K562 (cell line): ENCODE measurements around the gene OR2C1. TPM values are rescaled to one million over a fixed set of nuclear protein-coding genes. Genes with fewer than 3 reads are reported as not detected.

Experiments
- EWSR1 ChIP-seq: fragments of 450-650 bp; IDR thresholded peaks from 2 replicates; pipeline ENCODE4 v1.6.1; 2018; ENCODE audit warnings: borderline replicate concordance, mild to moderate bottlenecking, low read depth, moderate library complexity; ENCODE audit not compliant: partially characterized antibody
- KHSRP ChIP-seq: fragments of 450-650 bp; IDR thresholded peaks from 2 replicates; pipeline ENCODE4 v1.6.1; 2017
- MCM3 ChIP-seq: fragments of 450-650 bp; IDR thresholded peaks from 2 replicates; pipeline ENCODE4 v1.6.1; 2016
- SMARCA4 ChIP-seq: fragments of 450-650 bp; IDR thresholded peaks from 2 replicates; pipeline ENCODE4 v1.6.1; 2016
- ZBTB7A ChIP-seq: IDR thresholded peaks from 2 replicates; pipeline ENCODE4 v1.6.1; 2011; ENCODE audit warnings: low read depth, mild to moderate bottlenecking, low read length, moderate library complexity, borderline replicate concordance; ENCODE audit not compliant: control insufficient read depth
- ZNF134 ChIP-seq: fragments of 250-450 bp; sonication (Bioruptor Pico); conservative IDR thresholded peaks from 2 replicates; pipeline ENCODE4 v1.4.0; 2020
- ZNF609 ChIP-seq: sonication (generic); formaldehyde crosslinking; IDR thresholded peaks from 2 replicates; pipeline ENCODE4 v1.8.1; 2023; ENCODE audit warnings: missing genetic modification reagents, mild to moderate bottlenecking, borderline replicate concordance
- polyA plus RNA-seq, 8 experiments: library from polyadenylated mRNA; depleted of rRNA in 4 of 8; stranded (reverse) in 5 of 8; unstranded in 3 of 8; fragments of >200 nt; fragmentation: Nextera tagmentation in 2 of 8; fragmentation: Illumina TruSeq in 1 of 8; extraction: Ambion mirVana in 2 of 8; extraction: Trizol in 1 of 8; gene quantifications; 2 replicates each; pipeline versions ENCODE4 v1.2.1 to v1.2.3, GENCODE V29; 2011 to 2014; ENCODE audit warnings: inconsistent platforms in 1 of 8, missing spikeins in 1 of 8
- total RNA-seq, 7 experiments: library from RNA; depleted of rRNA in 6 of 7; stranded (reverse); fragments of >200 nt in 6 of 7; fragmentation: Illumina TruSeq in 2 of 7; extraction: Trizol in 2 of 7; gene quantifications; 2 replicates each; pipeline versions ENCODE4 v1.2.1 to v1.2.3, GENCODE V29; 2011 to 2021; ENCODE audit warnings: low replicate concordance in 1 of 7
- TF ChIP-seq, protein P1 (sequence below): sonication (generic); formaldehyde crosslinking; IDR thresholded peaks from 2 replicates; pipeline ENCODE4 v1.8.1; 2022; ENCODE audit warnings: missing genetic modification reagents
- TF ChIP-seq, protein P2 (sequence below): fragments of 450-650 bp; IDR thresholded peaks from 2 replicates; pipeline ENCODE4 v1.6.1; 2016; ENCODE audit warnings: mild to moderate bottlenecking, moderate library complexity

OR2C1 gene
- total and polyA plus RNA-seq, 9 of the 15 experiments (the other 6 are each of a cell fraction or from before 2014, with no cell fraction given), result not detected

GRCh38 chr16:3400779-3401688 is 45.3 kb downstream of the OR2C1 start, which contains the start of the genes ZNF174 and ZSCAN32 (continued):
- no peak for TF ChIP-seq ZNF609
- TF ChIP-seq KHSRP, result no peak
- no peak for TF ChIP-seq SMARCA4
- no peak for TF ChIP-seq ZNF134 (CRISPR knock-in tag)
- TF ChIP-seq, protein P1, sequence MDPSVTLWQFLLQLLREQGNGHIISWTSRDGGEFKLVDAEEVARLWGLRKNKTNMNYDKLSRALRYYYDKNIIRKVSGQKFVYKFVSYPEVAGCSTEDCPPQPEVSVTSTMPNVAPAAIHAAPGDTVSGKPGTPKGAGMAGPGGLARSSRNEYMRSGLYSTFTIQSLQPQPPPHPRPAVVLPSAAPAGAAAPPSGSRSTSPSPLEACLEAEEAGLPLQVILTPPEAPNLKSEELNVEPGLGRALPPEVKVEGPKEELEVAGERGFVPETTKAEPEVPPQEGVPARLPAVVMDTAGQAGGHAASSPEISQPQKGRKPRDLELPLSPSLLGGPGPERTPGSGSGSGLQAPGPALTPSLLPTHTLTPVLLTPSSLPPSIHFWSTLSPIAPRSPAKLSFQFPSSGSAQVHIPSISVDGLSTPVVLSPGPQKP (CRISPR knock-in tag), result no peak
- TF ChIP-seq ZBTB7A, result no peak
- TF ChIP-seq, protein P2, sequence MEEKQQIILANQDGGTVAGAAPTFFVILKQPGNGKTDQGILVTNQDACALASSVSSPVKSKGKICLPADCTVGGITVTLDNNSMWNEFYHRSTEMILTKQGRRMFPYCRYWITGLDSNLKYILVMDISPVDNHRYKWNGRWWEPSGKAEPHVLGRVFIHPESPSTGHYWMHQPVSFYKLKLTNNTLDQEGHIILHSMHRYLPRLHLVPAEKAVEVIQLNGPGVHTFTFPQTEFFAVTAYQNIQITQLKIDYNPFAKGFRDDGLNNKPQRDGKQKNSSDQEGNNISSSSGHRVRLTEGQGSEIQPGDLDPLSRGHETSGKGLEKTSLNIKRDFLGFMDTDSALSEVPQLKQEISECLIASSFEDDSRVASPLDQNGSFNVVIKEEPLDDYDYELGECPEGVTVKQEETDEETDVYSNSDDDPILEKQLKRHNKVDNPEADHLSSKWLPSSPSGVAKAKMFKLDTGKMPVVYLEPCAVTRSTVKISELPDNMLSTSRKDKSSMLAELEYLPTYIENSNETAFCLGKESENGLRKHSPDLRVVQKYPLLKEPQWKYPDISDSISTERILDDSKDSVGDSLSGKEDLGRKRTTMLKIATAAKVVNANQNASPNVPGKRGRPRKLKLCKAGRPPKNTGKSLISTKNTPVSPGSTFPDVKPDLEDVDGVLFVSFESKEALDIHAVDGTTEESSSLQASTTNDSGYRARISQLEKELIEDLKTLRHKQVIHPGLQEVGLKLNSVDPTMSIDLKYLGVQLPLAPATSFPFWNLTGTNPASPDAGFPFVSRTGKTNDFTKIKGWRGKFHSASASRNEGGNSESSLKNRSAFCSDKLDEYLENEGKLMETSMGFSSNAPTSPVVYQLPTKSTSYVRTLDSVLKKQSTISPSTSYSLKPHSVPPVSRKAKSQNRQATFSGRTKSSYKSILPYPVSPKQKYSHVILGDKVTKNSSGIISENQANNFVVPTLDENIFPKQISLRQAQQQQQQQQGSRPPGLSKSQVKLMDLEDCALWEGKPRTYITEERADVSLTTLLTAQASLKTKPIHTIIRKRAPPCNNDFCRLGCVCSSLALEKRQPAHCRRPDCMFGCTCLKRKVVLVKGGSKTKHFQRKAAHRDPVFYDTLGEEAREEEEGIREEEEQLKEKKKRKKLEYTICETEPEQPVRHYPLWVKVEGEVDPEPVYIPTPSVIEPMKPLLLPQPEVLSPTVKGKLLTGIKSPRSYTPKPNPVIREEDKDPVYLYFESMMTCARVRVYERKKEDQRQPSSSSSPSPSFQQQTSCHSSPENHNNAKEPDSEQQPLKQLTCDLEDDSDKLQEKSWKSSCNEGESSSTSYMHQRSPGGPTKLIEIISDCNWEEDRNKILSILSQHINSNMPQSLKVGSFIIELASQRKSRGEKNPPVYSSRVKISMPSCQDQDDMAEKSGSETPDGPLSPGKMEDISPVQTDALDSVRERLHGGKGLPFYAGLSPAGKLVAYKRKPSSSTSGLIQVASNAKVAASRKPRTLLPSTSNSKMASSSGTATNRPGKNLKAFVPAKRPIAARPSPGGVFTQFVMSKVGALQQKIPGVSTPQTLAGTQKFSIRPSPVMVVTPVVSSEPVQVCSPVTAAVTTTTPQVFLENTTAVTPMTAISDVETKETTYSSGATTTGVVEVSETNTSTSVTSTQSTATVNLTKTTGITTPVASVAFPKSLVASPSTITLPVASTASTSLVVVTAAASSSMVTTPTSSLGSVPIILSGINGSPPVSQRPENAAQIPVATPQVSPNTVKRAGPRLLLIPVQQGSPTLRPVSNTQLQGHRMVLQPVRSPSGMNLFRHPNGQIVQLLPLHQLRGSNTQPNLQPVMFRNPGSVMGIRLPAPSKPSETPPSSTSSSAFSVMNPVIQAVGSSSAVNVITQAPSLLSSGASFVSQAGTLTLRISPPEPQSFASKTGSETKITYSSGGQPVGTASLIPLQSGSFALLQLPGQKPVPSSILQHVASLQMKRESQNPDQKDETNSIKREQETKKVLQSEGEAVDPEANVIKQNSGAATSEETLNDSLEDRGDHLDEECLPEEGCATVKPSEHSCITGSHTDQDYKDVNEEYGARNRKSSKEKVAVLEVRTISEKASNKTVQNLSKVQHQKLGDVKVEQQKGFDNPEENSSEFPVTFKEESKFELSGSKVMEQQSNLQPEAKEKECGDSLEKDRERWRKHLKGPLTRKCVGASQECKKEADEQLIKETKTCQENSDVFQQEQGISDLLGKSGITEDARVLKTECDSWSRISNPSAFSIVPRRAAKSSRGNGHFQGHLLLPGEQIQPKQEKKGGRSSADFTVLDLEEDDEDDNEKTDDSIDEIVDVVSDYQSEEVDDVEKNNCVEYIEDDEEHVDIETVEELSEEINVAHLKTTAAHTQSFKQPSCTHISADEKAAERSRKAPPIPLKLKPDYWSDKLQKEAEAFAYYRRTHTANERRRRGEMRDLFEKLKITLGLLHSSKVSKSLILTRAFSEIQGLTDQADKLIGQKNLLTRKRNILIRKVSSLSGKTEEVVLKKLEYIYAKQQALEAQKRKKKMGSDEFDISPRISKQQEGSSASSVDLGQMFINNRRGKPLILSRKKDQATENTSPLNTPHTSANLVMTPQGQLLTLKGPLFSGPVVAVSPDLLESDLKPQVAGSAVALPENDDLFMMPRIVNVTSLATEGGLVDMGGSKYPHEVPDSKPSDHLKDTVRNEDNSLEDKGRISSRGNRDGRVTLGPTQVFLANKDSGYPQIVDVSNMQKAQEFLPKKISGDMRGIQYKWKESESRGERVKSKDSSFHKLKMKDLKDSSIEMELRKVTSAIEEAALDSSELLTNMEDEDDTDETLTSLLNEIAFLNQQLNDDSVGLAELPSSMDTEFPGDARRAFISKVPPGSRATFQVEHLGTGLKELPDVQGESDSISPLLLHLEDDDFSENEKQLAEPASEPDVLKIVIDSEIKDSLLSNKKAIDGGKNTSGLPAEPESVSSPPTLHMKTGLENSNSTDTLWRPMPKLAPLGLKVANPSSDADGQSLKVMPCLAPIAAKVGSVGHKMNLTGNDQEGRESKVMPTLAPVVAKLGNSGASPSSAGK, result peak; percentile 93
- no peak for TF ChIP-seq EWSR1
- TF ChIP-seq MCM3, result no peak
